AG04449 (cell line): ENCODE data around the gene KIAA1328.
A peak's percentile ranks its signal among the peaks of the same experiment; 100 is the strongest.

Experiments
- CTCF ChIA-PET: fragments of 350-600 bp; formaldehyde crosslinking; extraction: SDS; loops from one replicate; lab custom pipeline; 2021; ENCODE audit warnings: antibody characterized with exemption; lab: Yijun Ruan, JAX
- POLR2A ChIA-PET: fragments of 400-600, 350-600 bp; formaldehyde crosslinking; extraction: SDS; loops from one replicate; lab custom pipeline; 2020; ENCODE audit warnings: antibody characterized with exemption, inconsistent platforms; lab: Yijun Ruan, JAX
- DNase-seq: peaks from one replicate; pipeline ENCODE4 v3.0.0-alpha.2; 2010; ENCODE audit warnings: low read depth, low spot score
- H3K4me3 ChIP-seq: 2 replicates; pipeline ENCODE4 v1.5.1; 2011; ENCODE audit warnings: low read depth, mild to moderate bottlenecking, control low read depth, low read length
- CTCF ChIP-seq: IDR thresholded peaks from one replicate; pipeline ENCODE4 v1.5.1; 2011; ENCODE audit warnings: mild to moderate bottlenecking, moderate library complexity, low read length, control low read depth, inconsistent platforms; ENCODE audit not compliant: insufficient read depth; ENCODE audit errors: missing control alignments

Gene KIAA1328

GRCh38 chr18:36828630-36829361 lies at the start of gene KIAA1328, which contains the start of gene TPGS2:
Gene KIAA1328, plus strand, starts transcription at chr18:36829127. Its CDS starts 12 bp downstream, at chr18:36829139.
Gene TPGS2, minus strand, starts transcription at chr18:36829002. Its CDS starts 235 bp downstream, at chr18:36828767.
- peak; percentile 75 for TF ChIP-seq CTCF
- ChIA-PET POLR2A (interaction anchor here (0.5 to 0.6 kb wide), 2 partner anchors 19 to 310 kb away, joined by 3 read pairs; no protein-coding TSS in a partner anchor), CTCF (interaction anchor here (0.6 to 4.4 kb wide), 15 partner anchors 9 to 733 kb away, joined by 3 to 25 read pairs (median 4); no protein-coding TSS in a partner anchor)
- peak within 1 kb of the TSS; percentile 98 for H3K4me3 ChIP-seq
- DNase-seq = no peak

DNA sequence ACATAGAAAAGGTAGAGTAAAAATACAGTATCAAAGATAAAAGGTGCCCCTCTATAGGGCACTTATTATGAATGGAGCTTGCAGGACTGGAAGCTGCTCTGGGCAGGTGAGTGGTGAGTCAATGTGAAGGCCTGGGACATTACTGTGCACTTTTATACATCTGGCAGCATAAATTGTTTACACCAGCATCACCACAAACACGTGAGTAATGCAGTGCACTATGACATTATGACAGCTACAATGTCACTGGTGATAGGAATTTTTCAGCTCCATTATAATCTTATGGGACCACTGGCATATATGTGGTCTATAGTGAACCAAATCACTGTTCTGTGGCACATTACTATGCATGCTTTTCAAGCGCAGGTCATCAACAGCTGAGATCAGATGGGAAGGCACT lies 48.2 kb upstream of the KIAA1328 start:
- TF ChIP-seq CTCF = no peak
- CTCF ChIA-PET = interaction anchor here (1.4 kb wide), 1 partner anchor 28 kb away, joined by 4 read pairs; no protein-coding TSS in a partner anchor
- DNase-seq = no peak
- H3K4me3 ChIP-seq = no peak overlapping the region
- POLR2A ChIA-PET = no interaction called here

DNA sequence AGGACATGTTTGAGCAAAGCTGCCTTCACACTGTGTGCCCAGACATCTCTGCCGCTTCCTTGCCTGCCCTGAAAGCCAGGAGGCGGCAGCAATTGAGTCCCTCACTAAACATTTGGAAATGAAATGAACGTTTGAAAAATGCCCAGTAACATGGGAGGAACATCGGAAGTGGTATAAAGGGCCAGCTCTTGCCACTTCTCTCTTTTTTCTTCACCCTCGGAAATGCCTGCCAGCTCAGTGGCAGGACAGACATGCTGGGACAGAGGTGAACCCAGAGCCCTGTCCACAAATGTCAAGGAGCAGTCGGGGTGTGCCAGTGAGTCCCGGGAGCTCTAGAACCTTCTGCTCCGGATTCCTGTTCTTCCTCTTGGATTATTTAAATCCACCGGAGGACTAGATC lies 46.2 kb upstream of the KIAA1328 start:
- TF ChIP-seq CTCF = no peak
- H3K4me3 ChIP-seq = no peak overlapping the region
- DNase-seq = no peak
- CTCF ChIA-PET = interaction anchor here (0.9 kb wide), 1 partner anchor 26 kb away, joined by 3 read pairs; no protein-coding TSS in a partner anchor
- POLR2A ChIA-PET = no interaction called here

DNA sequence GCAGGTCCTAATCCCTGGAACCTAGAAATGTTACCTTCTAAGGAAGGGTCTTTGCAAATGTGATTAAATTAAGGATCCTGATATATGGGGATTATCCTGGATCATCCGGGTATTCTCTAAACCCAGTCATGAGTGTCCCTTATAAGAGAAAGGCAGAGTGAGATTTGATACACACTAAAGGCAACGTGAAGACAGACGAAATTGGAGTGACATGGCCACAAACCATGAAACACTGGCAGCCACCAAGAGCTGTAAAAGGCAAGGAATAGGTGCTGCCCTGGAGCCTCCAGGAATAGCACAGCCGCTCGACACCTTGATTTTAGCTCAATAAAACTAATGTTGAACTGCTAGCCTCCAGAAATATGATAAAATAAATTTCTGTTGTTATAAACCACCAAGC lies 45.1 kb upstream of the KIAA1328 start:
- ChIA-PET POLR2A (no interaction called here), CTCF (interaction anchor here (0.8 kb wide), 1 partner anchor 27 kb away, joined by 3 read pairs; no protein-coding TSS in a partner anchor)
- no peak for TF ChIP-seq CTCF
- H3K4me3 ChIP-seq = no peak overlapping the region
- no peak for DNase-seq

- no peak for TF ChIP-seq CTCF
- peak; percentile 49 for DNase-seq
- POLR2A ChIA-PET = no interaction called here
- no peak overlapping the region for H3K4me3 ChIP-seq
- CTCF ChIA-PET = interaction anchor here (1.1 to 1.4 kb wide), 2 partner anchors 42 to 99 kb away, joined by 4 read pairs; partner anchors contain the start of genes KIAA1328 and TPGS2
Measured at GRCh38 chr18:36786686-36787085, 42.2 kb upstream of the KIAA1328 start.

- no peak for DNase-seq
- POLR2A ChIA-PET = no interaction called here
- H3K4me3 ChIP-seq = no peak overlapping the region
- TF ChIP-seq CTCF = no peak
- CTCF ChIA-PET = interaction anchor here (1.3 to 1.4 kb wide), 2 partner anchors 16 to 105 kb away, joined by 4 to 5 read pairs; no protein-coding TSS in a partner anchor
Measured at GRCh38 chr18:36792634-36793283, 36.2 kb upstream of the KIAA1328 start.
